Superior temporal gyrus (tissue), 1 donor: Measurements from ENCODE around the gene FCN1.
"Not testable (repeated sequence)": the region's sequence is repeated elsewhere in the genome, so short reads cannot be mapped to it uniquely, and the experiment has no call there.

Experiments used
- DNase-seq: peaks from one replicate; pipeline ENCODE4 v3.0.0-alpha.2; 2016; ENCODE audit errors: extremely low spot score

Gene FCN1

GRCh38 chr9:134872482-134873231, 45.1 kb downstream of the FCN1 start:
- no peak for DNase-seq

GRCh38 chr9:134871697-134872340, 45.9 kb downstream of the FCN1 start:
- DNase-seq = no peak

GRCh38 chr9:134870746-134871662, 46.7 kb downstream of the FCN1 start:
- no peak for DNase-seq

GRCh38 chr9:134870301-134870694, 47.4 kb downstream of the FCN1 start:
- DNase-seq = no peak

- no peak for DNase-seq
Observed at GRCh38 chr9:134869554-134870300, 48.0 kb downstream of the FCN1 start.

GRCh38 chr9:134868751-134869553, 48.8 kb downstream of the FCN1 start:
- no peak for DNase-seq

- no peak for DNase-seq
Observed at GRCh38 chr9:134867917-134868750, 49.6 kb downstream of the FCN1 start.

- DNase-seq = no peak
Observed at GRCh38 chr9:134864821-134865190, 52.9 kb downstream of the FCN1 start.

GRCh38 chr9:134863941-134864820, 53.5 kb downstream of the FCN1 start:
- DNase-seq = no peak

GRCh38 chr9:134863306-134863902, 54.3 kb downstream of the FCN1 start:
- peak; percentile 33 for DNase-seq

- no peak for DNase-seq
Observed at GRCh38 chr9:134861595-134862334, 55.9 kb downstream of the FCN1 start.

- DNase-seq = no peak
Observed at GRCh38 chr9:134860510-134860909, 57.2 kb downstream of the FCN1 start.

GRCh38 chr9:134858051-134858841, 59.5 kb downstream of the FCN1 start:
- peak; percentile 13 for DNase-seq

GRCh38 chr9:134857451-134857850, 60.3 kb downstream of the FCN1 start:
- DNase-seq = not testable (repeated sequence)

- no peak for DNase-seq
Observed at GRCh38 chr9:134855900-134856377, 61.8 kb downstream of the FCN1 start.
